H1 (cell line): ENCODE data around the gene DCDC2C. TPM values are rescaled to one million over a fixed set of nuclear protein-coding genes. Genes with fewer than 3 reads are reported as not detected.

Experiments used
- PHF8 ChIP-seq: fragments of 200-600 bp; sonication (generic); conservative IDR thresholded peaks from 2 replicates; pipeline ENCODE4 v1.7.1; 2012; ENCODE audit warnings: low read depth, mild to moderate bottlenecking, inconsistent platforms, low read length, moderate library complexity
- RXRA ChIP-seq: IDR thresholded peaks from 2 replicates; pipeline ENCODE4 v1.6.1; 2011; ENCODE audit warnings: low read depth, mild to moderate bottlenecking, low read length, moderate library complexity; ENCODE audit not compliant: insufficient read depth
- SP2 ChIP-seq: IDR thresholded peaks from 2 replicates; pipeline ENCODE4 v1.6.1; 2012; ENCODE audit warnings: mild to moderate bottlenecking, low read length, inconsistent platforms
- polyA plus RNA-seq, 7 experiments: library from polyadenylated mRNA; depleted of rRNA in 3 of 7; stranded (reverse) in 5 of 7; unstranded in 2 of 7; fragments of >200 nt in 5 of 7; fragments of 200-250 nt in 2 of 7; gene quantifications; 1 replicate in 5 of 7; 2 replicates in 1 of 7; 4 replicates in 1 of 7; pipeline versions ENCODE4 v1.2.1 to v1.2.3, GENCODE V29; 2011 to 2013; ENCODE audit warnings: missing spikeins in 2 of 7, mixed read lengths in 2 of 7
- total RNA-seq: library from RNA; stranded (reverse); fragmentation: NEBNext Ultra II Directional; extraction: Animal tissue kit (Norgen Biotek cat#: 25700); gene quantifications from 2 replicates; pipeline ENCODE4 v1.2.1, GENCODE V29; 2021
- TF ChIP-seq, protein P1 (sequence below): fragments of 300-600 bp; sonication (generic); IDR thresholded peaks from 2 replicates; pipeline ENCODE4 v1.7.1; 2012; ENCODE audit warnings: low read length, moderate library complexity, mild to moderate bottlenecking, inconsistent platforms; ENCODE audit not compliant: insufficient replicate concordance

DCDC2C gene
- total and polyA plus RNA-seq, 2 of the 8 experiments (the other 6 are each of a cell fraction or from before 2014, with no cell fraction given), result 0.50 TPM; not detected in 1

DNA sequence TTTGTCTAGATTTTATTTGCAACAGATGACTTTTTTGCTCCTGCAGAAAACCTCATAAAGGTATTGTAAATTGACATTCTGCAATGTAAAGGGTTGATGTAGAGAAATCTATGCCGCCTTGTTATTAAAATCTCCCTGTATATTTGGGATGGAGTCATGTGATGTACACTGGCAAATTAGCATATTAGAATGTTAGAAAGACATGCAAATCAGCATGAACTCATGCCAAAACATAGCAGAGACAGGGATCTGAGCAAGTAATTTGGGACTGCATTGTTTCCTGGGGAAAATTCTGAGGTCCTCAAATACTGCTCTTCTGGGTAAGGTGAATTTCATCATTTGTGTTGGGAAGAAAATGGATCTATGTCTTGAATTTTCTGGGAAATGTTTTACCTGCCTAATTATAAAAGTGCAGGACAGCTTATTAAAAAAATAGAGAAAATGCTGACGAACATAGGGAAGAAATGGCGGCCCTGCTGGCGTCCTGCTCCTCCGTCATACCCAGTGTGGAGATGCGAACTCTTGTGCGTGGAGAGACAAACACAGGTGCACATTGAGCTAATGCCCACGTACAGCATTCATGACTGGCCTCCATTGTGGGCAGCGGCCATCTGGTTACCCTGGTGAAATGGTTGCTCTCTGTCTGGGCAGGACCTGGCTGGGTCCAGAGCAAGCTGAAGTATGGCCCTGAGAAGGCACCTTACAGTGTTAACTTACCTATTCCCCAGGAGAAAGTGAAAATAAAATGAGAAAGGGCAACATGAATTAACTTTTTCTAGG, 29.1 kb upstream of the DCDC2C start (continued):
- TF ChIP-seq, protein P1, sequence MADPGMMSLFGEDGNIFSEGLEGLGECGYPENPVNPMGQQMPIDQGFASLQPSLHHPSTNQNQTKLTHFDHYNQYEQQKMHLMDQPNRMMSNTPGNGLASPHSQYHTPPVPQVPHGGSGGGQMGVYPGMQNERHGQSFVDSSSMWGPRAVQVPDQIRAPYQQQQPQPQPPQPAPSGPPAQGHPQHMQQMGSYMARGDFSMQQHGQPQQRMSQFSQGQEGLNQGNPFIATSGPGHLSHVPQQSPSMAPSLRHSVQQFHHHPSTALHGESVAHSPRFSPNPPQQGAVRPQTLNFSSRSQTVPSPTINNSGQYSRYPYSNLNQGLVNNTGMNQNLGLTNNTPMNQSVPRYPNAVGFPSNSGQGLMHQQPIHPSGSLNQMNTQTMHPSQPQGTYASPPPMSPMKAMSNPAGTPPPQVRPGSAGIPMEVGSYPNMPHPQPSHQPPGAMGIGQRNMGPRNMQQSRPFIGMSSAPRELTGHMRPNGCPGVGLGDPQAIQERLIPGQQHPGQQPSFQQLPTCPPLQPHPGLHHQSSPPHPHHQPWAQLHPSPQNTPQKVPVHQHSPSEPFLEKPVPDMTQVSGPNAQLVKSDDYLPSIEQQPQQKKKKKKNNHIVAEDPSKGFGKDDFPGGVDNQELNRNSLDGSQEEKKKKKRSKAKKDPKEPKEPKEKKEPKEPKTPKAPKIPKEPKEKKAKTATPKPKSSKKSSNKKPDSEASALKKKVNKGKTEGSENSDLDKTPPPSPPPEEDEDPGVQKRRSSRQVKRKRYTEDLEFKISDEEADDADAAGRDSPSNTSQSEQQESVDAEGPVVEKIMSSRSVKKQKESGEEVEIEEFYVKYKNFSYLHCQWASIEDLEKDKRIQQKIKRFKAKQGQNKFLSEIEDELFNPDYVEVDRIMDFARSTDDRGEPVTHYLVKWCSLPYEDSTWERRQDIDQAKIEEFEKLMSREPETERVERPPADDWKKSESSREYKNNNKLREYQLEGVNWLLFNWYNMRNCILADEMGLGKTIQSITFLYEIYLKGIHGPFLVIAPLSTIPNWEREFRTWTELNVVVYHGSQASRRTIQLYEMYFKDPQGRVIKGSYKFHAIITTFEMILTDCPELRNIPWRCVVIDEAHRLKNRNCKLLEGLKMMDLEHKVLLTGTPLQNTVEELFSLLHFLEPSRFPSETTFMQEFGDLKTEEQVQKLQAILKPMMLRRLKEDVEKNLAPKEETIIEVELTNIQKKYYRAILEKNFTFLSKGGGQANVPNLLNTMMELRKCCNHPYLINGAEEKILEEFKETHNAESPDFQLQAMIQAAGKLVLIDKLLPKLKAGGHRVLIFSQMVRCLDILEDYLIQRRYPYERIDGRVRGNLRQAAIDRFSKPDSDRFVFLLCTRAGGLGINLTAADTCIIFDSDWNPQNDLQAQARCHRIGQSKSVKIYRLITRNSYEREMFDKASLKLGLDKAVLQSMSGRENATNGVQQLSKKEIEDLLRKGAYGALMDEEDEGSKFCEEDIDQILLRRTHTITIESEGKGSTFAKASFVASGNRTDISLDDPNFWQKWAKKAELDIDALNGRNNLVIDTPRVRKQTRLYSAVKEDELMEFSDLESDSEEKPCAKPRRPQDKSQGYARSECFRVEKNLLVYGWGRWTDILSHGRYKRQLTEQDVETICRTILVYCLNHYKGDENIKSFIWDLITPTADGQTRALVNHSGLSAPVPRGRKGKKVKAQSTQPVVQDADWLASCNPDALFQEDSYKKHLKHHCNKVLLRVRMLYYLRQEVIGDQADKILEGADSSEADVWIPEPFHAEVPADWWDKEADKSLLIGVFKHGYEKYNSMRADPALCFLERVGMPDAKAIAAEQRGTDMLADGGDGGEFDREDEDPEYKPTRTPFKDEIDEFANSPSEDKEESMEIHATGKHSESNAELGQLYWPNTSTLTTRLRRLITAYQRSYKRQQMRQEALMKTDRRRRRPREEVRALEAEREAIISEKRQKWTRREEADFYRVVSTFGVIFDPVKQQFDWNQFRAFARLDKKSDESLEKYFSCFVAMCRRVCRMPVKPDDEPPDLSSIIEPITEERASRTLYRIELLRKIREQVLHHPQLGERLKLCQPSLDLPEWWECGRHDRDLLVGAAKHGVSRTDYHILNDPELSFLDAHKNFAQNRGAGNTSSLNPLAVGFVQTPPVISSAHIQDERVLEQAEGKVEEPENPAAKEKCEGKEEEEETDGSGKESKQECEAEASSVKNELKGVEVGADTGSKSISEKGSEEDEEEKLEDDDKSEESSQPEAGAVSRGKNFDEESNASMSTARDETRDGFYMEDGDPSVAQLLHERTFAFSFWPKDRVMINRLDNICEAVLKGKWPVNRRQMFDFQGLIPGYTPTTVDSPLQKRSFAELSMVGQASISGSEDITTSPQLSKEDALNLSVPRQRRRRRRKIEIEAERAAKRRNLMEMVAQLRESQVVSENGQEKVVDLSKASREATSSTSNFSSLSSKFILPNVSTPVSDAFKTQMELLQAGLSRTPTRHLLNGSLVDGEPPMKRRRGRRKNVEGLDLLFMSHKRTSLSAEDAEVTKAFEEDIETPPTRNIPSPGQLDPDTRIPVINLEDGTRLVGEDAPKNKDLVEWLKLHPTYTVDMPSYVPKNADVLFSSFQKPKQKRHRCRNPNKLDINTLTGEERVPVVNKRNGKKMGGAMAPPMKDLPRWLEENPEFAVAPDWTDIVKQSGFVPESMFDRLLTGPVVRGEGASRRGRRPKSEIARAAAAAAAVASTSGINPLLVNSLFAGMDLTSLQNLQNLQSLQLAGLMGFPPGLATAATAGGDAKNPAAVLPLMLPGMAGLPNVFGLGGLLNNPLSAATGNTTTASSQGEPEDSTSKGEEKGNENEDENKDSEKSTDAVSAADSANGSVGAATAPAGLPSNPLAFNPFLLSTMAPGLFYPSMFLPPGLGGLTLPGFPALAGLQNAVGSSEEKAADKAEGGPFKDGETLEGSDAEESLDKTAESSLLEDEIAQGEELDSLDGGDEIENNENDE, result no peak
- TF ChIP-seq RXRA (no peak), SP2 (no peak), PHF8 (no peak)
- TF ChIP-seq, all 59 proteins: peak for 0
